ENCODE results near the gene SLC8A1. TPM values are rescaled to one million over a fixed set of nuclear protein-coding genes. Genes with fewer than 3 reads are reported as not detected.
"Not testable (repeated sequence)": the region's sequence is repeated elsewhere in the genome, so short reads cannot be mapped to it uniquely, and the experiment has no call there.

SLC8A1 gene
- total RNA-seq, 1 experiment from 2014 or later: 199 TPM

DNA sequence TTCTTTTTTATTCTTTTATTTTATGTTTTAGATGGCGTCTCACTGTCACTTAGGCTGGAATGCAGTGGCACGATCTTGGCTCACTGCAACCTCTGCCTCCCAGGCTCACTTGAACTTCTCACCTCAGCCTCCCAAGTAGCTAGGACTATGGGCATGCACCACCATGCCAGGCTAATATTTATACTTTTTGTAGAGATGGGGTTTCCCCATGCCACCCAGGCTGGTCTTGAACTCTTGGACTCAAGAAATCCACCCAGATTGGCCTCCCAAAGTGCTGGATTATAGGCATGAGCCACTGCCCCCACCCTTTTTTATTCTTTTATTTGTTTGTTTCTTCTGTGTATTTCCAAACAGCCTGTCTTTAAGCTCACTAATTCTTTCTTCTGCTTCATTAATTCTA lies 366.1 kb downstream of the SLC8A1 start:
- in situ Hi-C loops (cut with HindIII; ENCODE audit: low sequenced_read_pairs): no loop called here
- DNase-seq (ENCODE audit: low spot score): no peak

DNA sequence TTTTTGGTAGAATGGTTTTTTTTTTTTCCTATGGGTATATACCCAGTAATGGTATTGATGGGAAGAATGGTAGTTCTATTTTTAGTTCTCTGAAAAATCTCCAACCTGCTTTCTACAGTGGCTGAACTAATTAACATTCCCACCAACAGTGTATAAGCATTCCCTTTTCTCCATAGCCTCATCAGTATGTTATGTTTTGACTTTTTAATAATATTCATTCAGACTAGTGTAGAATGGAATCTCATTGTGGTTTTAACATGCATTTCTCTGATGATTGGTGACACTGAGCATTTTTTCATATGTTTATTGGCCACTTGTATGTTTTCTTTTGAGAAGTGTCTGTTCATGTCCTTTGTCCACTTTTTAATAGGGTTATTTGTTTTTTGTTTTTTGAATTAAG lies 378.6 kb downstream of the SLC8A1 start:
- in situ Hi-C loops (cut with HindIII; ENCODE audit: low sequenced_read_pairs); DNase-seq (ENCODE audit: low spot score): not testable (repeated sequence)

DNA sequence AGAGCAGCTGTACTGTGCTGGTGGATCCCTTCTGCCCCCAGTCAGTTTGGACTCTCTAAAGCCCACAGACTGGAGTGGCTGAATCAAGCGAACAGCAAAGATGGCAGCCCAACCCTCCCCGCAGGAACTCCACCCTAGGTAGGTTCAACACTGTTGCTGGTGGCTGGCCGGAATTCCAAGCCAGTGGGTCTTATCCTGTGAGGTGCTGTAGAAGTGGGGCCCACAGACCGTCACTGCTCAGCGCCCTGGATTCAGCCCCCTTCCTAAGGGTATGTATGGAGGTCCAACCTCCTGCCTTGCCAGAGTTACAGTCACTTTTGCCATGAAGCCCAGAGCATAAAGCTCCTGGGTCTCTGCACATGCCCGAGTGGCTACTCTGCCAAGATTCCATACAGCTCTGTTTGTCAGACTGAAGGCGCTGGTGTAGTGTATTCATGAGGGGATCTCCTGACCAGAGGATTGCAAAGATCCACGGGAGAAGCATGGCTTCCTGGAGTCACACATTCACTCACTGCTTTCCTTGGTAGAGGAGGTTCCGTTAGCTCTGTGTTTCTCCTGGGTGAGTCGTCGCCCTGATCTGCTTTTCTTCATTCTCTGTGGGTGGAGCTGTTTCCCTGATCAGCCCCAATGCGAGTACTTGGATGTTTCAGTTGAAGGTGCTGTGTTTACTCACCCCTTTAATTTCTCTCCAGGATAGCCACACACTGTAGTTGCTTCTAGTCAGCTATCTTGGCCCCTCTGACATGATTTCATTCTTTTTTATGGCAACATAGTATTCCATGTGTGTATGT lies 379.3 kb downstream of the SLC8A1 start:
- in situ Hi-C loops (cut with HindIII; ENCODE audit: low sequenced_read_pairs): no loop called here

DNA sequence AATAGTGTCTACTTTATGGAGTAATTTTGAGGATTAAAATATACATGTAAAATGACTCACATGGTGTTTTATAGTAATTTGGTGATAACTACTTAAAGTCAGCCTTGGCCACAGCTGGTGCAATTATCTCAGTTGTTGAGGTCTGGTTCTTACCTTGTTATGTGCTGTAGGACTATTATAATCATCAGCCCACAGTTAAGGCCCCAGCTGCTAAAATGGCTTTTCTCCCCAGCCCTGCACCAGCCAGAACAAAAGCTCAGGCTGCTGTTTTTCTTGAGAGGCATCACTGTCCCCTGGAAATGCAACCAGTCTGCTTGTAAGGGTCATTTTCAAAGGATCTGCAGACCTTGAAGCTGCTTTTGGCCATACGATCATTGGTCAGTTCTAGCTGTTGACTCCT lies 389.5 kb downstream of the SLC8A1 start:
- DNase-seq (ENCODE audit: low spot score): no peak
- in situ Hi-C loops (cut with HindIII; ENCODE audit: low sequenced_read_pairs): no loop called here

More for the DNA sequence above, 379.3 kb downstream of the SLC8A1 start:
- no peak for DNase-seq (ENCODE audit: low spot score)

DNA sequence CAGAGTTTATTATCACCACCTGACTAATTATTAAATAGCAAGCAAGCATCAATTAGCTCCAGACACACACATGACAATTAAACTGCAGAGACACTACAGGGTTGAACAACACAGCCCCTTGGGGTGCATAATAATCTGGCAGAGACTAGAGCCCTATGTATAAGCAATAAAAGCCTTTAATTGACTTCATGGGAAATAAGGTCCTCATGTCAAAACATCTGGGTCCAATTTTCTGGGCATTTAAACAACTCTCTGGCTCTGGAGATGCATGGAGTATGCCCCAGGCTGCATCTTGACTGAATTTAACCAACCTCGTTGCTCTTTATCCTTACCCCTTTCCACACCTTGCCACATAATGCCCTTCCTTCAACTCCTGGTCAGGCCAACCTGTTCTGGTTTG lies 402.1 kb downstream of the SLC8A1 start:
- no peak for DNase-seq (ENCODE audit: low spot score)
- in situ Hi-C loops (cut with HindIII; ENCODE audit: low sequenced_read_pairs): no loop called here

DNA sequence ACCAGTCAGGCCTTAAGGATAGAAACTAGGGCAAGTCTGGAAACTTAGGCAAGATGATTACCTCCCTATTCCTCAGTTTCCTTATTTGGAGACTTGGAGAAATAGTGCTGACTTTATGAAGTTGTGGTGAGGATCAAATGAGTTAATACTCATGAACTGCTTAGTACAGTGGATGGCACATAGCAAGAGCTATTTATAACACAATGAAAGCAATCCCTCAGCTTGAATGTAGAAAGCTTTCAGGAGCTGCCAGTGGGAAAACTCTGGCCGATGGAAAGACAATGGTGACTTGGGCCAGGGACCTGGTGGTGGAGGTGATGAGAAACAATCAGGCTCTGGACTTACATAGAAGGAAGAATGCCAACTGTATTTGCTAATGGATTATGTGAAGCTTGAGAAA lies 403.4 kb downstream of the SLC8A1 start:
- no peak for DNase-seq (ENCODE audit: low spot score)
- in situ Hi-C loops (cut with HindIII; ENCODE audit: low sequenced_read_pairs): no loop called here

DNA sequence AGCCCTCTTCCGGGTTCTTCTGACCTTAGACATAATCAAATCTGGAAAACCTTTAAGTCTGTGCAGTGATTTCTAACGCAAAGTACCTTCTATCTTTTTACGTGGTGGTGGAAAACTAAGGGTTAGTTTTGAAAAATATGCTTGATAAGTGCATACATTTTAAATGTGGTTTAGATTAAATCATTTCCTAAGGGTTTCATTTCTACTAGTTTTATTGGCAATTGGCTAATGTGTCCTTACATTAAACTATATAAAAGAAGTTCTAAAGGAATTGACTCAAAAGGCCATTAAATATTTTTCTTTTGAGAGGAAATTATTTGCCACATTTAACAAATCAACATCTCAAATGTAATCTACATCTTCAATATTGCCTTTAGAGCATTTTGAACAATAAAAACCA lies 404.5 kb downstream of the SLC8A1 start:
- in situ Hi-C loops (cut with HindIII; ENCODE audit: low sequenced_read_pairs): no loop called here
- no peak for DNase-seq (ENCODE audit: low spot score)
